Stimulated activated CD4-positive, alpha-beta T cell treated with anti-CD3 and anti-CD28 coated beads, Interleukin-2, amount 100 ng/mL, for 4 hours (primary cell): ENCODE results near the gene PAK1.
A peak's percentile ranks its signal among the peaks of the same experiment; 100 is the strongest.

Experiments
- DNase-seq: peaks from one replicate; pipeline ENCODE4 v3.0.0-alpha.2; 2020; ENCODE audit warnings: low read depth

The PAK1 gene

DNA sequence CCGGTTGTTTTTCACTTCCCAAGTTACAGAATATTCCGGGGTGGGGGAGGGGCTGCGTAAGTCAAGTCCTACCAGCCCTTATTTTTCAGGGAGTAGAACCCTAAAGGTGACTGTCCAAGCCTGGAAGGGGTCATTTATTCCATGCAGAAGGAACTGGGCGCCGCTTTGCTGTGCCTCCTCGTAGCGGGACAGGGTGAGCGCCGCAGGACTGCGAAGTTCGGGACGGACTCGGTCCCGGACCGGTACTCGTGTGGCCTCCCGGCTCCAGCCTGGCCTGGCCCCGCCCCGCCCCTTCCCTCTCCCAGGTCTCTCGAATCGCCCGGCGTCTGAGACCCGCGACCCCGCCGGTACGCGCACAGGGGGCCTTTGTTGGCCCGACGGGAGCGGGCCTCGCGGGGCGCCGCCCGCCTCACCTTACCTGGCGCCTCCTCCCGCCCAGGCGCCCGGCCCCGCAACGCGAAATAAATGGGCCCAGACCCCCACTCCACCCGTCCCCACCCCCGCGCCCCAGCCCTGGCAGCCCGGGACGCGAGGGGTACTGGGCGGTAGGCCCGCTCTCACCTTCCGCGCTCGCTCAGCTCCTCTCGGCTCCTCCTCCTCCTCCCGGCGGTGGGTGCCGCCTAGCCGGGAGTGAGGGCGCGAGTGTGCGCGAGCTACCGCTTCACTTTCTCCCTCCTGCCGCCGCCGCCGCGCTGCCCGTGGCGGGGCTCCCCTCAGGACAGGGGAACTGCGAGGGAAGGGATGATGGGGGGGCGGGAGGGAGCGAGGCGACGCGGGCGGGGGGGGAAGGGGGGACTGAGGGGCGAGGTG, 698 bp downstream of the PAK1 start:
- peak; percentile 48 for DNase-seq

DNA sequence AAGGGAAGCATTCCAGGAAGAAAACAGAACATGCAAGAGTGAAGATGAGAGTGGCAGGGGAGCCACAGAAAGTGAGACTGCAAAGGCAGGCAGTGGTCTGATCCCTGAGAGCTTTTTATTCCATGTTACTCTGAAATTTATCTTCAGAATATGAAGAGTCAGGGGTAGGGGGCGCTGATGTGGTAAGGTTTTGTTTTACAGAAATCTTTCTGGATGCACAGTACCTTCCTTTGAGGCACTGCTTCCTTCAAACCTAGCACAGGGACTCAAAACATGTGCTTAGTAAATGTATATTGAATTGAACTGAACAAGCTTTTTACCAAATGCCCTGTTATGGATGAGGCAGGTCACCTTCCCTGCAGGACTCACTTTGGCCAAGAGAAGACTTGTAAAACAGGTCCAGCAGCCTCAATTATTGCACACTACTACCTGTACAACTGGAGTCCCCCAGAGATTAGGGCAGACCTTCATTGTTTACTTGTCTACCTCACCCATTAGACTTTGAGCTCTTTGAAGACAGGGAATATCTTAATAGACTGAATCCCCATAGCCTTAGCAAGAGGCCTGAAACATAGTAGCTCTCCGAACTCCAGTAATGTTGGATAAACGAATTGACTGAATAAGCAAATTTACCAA, 2.2 kb downstream of the PAK1 start:
- no peak for DNase-seq

DNA sequence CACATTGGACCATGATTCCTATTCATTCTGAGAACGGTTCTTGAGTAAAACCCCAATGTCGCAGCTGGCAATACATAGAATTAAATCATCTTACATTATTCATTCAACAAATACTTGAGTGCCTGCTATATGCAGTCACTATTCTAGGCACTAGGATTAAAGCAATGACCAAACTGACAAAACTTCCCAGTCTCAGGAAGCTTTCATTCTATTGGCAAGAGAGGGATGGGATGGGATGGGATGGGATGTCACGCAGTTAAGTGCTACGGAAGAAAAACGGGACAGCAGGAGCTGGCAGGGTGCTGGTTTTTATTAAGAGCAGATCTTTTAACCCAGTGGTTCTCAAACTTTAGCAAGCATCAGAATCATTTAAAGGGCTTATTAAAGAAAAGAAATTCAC, 2.9 kb downstream of the PAK1 start:
- DNase-seq, result no peak

DNA sequence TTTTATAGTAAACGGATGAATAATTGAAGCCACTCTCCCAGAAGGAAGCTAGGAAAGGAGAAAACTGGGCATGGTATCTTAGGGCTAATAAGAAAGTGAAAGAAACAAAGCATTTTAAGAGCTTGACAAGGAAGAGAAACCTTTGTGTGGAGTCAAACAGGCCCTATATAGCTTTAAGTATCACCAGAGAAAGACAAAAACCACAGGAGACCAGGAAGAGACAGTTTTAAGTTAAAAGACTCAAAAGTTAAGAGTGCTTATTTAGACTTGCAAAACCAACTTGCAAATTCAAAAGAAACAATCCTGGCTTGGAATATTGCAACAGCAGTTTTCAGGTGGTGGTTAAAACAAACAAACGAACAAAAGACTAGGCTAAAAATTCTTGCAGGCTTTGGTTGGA, 3.4 kb downstream of the PAK1 start:
- DNase-seq, result no peak

DNA sequence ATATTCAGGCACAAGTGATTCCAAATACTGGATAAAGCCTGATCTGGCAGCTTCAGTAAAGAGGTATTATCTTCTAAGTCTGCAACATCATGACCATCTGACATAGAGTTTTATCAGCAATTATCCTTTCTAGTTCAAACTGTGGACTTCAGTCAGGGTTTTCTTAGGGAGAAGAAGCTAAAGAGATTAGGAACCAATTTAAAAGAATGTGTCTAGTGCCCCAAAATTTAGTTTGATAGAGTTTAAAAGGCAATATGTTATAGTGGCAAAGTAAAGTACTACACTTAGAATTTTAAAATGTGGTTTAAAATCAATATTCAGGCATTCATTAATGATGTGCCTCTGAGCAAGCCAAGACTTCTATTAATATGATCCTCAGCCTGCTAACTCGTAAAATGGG, 5.4 kb downstream of the PAK1 start:
- no peak for DNase-seq

DNA sequence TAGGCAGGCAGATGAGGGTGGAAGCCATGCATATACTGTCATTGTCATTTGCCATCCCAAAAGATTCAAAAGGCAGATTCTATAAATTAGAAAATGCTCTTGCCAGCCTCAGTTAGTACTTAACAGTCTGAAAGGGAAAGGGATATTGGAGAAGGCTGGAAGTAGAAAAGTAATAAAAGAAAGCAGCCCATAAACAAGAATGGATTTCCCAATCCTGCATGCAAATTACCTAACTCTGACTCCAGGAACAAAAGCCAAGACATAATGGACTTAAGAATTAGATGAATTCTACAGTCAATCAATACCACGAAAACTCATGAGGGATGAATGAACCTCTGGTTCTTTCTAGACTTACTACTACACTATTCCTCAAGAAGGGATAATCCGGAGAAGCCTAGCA, 5.9 kb downstream of the PAK1 start:
- no peak for DNase-seq

DNA sequence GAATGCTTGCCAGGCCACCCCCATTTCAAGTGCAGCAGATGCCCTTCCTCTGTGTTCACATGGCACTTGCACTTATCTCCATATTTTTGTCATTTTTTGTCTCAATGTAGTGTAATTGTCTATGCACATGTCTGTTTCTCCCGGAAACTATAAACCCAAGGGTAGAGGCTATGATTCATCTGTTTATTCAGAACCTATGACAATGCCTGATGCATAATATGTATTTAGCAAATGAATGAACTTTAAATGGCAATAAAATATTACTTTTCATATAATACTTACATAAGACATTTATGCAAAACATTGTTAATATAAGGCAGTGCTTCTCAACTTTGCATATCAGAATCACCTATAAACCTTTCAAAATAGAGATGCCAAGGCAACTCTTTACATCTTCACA, 6.7 kb downstream of the PAK1 start:
- DNase-seq, result no peak

DNA sequence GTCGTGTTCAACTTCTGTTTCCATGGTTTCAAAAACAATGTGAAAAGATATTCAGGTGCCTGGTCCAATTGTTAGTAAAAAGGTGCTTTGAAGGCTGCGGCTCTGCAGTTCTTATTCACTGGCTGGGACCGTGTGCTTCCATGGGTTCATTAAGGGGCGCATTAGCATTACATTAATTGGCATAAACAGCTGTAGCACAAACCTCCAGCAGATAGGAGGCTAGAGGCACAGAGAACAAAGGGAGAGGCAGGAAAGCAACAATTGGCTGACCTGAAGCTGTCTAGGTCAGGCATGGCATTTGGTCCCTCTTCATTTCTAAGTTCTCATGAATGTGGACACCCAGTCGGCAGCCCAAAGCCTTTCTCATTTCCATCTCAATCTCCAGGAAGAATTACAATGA, 16.6 kb downstream of the PAK1 start:
- DNase-seq, result no peak

DNA sequence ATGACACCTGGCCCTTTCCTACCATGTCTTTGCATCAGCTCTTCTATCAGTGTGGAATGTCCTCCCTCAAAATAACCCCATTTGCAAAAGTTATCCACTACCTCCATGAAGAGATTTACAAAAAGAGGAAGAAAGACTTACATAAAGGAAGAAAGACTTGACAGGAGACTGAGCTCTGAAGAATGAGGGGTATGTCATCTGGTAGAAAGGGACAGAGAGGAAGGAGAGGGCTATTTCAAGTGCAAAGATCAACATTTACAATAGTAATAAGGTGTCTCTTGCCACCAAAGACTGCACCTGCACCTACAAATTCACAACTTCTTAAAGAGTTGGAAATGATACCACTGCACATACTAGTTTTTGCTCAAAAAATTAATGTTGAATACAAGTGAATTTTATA, 18.2 kb downstream of the PAK1 start:
- DNase-seq, result no peak

DNA sequence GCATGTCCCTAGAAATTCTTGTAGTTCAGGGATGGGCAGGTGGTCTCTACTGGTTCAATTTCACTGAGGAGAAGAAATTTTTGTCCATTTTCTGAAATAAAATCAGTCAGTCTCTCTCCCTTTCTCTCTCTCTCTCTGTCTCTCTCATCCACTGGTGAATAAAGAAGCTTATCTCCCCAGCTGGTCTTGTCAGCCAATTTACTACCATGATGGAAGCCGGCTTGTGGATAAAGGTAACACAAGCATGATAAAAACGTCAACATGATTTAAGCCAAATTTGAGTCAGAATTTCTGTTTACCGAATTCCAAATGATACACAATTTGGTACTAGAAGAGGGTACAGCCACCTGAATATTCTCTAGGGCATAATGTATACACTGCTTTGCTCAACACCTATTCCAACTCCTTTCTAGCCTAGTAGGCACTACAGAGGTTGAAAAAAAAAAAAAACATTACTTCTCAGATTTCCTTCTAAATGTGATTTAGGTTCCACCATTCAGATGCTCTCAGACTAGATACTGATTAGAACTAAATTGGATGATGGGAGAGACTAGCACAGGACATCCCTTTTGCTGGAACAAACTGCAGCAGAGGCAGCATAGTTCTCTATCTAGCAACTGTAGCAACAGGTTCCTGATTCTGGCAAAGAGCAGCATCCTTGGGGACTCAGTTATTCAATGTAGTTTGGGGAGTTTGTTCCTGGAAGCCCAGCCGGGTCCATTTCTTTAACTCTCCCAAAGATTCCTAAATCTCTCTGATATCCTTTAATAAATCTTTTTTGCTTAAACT, 18.8 kb downstream of the PAK1 start:
- DNase-seq, result no peak

DNA sequence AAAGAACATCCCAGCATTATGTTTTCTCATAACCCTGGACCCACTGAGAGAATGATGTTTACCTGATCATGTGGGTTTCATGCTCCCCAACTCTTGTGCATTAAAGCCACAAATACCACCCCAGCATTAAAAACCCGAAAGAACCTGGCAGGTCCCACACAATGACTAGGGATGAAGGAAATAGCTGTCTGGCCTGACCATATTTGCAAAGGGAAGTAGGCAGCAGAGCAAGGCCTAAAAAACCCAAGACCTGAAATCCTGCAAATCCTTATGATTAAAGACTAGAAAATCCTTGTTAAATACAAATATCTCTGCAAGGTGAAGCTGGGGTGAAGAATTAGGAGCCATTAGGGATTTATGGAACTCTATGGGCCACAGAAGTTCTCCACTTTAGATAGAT, 23.7 kb downstream of the PAK1 start:
- DNase-seq, result no peak

DNA sequence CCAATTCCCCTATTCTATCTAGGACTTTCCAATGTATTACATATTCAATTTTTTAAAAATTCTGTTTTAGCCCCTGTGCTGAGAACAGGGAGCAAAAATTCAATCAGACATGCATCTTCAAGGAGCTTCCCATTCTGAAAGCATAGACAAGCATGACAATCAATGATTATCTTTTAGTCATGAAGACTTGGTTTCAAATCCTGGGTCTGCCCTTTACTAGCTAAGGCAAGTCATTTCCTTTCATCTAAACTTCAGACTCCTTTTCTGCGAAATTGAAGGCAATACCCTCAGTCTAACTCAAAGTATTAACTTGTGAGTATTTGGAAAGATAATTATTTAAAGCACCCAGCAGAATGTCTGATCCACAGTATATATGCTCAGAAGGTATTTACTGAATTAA, 24.1 kb downstream of the PAK1 start:
- no peak for DNase-seq

DNA sequence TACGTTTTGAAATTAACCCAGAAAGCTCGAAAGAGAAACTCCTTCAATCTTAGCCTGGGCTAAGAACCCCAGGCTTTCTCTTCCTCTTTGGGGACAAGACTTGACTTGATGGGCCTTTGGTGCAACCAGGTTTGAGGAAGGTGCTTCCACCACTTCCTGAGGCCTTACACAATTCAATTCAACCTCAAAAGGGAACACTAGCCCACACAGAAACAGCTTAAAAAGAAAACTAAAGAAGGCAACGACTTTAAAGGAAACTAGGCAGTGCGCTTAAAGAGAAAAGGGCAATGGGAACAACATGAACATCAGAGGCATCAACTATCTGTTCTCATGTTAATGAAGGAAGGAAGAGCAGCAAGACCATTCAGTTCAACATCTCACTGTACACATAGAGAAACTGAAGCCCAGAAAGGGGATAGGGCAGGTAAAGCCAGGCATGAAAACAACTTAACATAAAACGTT, 24.8 kb downstream of the PAK1 start:
- DNase-seq, result no peak

DNA sequence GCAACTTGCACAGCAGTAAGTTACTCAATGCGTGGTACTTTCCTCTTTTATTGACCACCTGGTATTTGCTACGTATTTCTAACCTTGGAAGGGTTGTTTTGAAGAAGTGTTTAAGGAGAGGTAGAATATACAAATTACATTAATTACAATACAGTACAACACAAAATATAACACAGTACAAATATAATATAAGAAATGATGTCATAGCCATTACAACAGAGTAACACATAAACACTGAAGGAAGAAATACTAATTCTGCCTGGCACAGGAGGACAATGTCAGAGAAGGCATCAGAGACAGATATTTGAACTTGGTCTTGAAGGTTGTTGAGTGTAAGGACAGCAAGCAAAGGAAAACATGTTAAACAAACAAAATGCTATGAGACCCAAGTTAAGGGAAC, 25.6 kb downstream of the PAK1 start:
- no peak for DNase-seq

DNA sequence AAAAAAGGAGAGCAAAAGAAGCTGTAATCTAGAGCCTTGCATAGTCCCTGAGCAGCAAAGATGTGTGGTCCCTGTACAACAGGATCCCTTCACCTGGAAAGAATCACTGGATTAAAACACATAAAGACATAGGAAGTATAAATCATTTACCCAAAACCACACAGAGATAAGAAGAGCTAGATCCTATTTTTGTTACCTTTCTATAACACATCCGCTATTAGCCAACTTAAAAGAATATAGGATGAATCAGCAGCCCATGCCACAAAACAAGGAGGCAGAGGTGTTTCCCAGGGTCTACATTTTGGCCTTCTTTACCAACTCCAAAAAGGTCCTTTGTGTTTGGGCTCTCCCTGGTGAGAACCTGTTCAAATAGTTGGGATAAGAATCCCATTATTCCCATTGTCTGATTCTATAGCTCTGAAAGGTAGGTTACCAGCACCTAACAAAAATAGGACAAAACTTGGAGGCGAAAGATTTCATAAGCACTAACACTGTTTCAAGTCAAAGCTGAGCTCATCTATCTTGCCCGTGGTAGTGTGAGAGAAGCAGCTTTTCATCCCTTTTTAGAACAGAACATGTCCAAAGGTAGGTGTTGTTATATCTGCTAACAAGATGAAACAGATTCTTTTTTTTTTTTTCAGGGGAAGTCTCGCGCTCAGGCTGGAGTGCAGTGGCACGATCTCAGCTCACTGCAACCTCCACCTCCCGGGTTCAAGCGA, 26.8 kb downstream of the PAK1 start:
- DNase-seq, result no peak

DNA sequence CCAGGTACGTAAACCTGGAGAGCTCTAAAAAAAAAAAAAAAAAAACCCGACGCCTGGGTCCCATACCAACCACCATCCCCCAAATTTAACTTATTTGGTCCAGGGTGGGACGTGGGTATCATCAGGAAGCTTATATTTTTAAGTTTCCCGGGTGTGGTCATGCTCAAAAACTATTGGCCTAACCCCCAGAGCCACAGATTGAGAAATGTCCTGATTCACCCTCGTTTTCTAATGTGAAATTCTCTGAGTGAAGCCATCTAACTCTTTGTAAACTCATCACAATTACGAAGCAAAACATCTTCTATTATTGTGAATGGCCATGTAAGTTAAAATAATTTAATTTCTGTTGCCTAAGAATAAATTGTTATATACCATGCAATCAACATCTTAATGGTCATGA, 29.6 kb downstream of the PAK1 start:
- DNase-seq, result no peak

DNA sequence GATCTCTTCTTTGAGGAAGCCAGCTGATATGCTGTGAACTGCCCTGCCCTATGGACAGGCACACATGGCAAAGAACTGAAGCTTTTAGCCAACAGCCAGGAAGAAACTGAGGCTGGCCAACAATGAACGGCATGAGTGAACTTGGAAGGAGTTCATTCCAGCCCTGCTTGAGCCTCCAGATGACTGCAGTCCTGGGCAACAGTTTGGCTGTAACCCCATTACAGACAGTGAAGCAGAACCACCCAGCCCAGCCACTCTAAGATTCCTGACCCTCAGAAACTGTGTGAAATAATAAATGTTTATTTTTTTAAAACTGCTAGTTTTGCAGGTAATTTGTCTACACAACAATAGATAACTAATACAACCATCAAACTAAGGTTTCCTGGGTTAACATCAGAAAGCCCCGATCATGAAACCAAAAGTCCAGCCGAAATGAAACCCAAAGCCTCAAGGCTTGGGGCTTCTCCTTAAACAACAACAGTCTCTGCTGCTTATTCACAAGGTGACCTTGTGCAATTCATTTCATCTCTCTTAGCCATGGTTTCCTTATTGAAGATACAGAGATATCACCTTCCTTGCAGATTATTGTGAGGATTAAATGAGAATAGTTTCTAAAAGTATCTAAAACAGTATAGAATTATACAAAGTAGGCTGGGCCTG, 31.4 kb downstream of the PAK1 start:
- DNase-seq, result no peak

DNA sequence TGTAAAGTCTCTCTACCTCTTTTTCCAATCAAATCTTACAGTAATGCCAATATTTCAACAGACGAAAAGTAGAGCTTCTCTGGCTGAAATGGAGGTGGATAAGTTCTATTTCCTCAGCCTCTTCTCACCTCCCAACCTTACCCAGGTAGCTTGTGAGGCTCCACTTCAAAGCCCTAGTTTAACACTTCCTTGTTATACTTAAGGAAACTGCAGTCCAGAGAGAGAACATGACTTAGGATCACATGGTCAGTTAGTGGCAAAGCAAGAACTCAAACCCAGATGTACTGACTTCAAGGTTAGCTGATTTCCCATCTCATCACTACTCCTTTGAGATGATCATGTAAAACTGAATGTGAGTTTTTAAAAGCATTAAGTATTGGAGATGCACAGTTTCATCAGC, 32.5 kb downstream of the PAK1 start:
- DNase-seq, result no peak

DNA sequence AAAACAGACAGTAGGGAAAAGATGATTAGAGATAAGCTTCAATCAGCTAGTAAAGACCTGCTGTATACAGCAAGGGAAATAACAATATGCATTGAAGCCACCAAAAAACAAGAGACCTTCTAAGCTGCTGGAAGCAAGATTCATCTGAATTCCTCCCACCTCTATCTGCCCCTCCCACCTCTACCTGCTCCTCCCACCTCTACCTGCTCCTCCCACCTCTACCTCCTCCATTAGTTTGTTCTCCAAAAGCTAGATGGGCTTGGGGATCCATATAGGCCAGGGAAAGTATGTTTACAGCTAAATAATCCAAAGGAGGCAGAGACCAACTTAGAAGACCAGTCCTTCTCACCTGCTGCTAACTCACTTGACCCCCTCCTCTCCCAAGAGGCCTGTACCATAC, 33.2 kb downstream of the PAK1 start:
- no peak for DNase-seq

DNA sequence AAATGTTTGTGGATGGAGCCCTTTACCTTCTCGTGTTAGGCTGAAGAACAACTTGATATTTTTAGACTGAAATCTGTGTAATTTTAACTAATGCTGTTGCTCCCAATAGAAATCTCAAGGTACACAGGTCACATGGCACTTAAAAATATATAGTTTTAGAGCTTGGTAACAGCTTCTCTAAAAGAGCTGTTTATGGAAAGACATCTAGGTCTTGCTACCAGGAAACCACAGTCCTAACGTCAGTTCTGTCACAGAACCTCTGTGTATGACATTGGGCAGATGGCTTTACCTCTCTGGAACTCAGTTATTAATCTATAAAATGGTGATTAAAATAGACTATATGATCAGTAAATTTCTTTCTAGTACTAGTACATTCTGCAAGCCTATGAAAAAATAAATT, 35.4 kb downstream of the PAK1 start:
- no peak for DNase-seq

DNA sequence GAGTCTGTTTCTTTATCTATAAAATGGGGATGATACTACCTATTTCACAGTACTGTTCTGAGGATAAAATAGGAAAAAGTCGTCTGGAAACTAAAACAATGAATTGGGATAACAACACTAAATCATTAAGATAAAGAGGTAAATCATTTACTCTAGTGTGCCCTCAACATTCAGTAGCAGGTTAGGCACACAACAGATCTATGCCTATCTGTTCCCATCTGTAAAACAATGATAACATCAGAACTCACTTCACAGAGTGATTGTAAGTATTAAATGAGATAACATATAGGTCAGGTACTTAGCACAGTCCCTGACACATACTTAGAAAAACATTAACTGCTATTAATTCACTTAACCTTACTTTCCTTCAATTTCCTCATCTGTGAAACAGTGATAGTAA, 36.9 kb downstream of the PAK1 start:
- no peak for DNase-seq

DNA sequence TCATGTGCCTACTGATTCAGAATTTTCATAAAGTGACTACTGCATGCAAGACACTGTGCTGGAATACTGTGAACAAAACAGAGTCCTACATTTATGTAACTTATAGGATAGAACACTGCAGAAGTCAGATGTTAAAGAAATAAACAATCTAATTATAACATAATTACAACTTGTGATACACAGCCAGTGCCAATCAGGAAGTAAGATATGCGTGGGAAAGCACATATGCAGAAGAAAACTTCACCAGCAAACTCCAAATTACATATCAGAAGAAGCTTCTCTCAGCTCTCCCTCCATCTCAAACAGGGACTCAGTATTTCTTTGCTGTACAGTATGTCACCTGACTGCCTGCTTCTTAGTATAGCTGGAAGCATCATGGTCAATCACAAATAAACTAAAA, 37.4 kb downstream of the PAK1 start:
- no peak for DNase-seq
